ENCODE measurements around the gene SRSF4. TPM values are rescaled to one million over a fixed set of nuclear protein-coding genes. Genes with fewer than 3 reads are reported as not detected.
A peak's percentile ranks its signal among the peaks of the same experiment; 100 is the strongest.

Gene SRSF4
- total and polyA plus RNA-seq, 3 donors from 2014 or later: 63.2 to 81.7 (median 77.1) TPM

DNA sequence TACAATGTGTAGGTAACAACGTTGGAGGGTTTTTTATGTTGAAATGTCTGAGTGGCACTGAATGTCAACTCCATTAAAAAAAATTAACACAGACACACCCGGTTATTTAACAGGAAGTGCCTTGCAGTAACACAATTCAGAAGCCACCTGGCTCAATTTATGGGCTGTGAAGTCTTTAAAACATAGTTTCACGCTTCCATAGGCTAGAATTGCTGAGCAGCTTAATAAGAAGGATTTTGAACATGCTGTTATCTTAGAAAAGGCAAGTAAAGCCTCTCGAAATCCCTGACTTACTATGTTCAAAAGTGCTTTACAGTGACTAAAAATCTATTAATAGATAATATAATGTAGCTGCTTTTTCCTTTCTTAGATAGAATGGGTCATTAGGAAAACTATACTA, 19.7 kb downstream of the SRSF4 start:
- no peak for DNase-seq
- intact Hi-C loops (cut with DNase I; ENCODE audit: low total_unique reads): no loop called here
- 72 to 76% methylated on average over 4 of the region's 4 CpGs for WGBS, 2 donors
- Histone ChIP-seq H3K27ac (peak overlapping the region in 1 of 2 donors; percentile 38), H3K4me1 (peaks cover 18% of the 10 kb centered on the region), H3K27me3 (no peaks in the 10 kb centered on the region), H3K9me3 (no peaks in the 10 kb centered on the region), H3K4me3 (no peak overlapping the region), H3K36me3 (ENCODE audit: low read depth, missing control alignments) (no peaks in the 10 kb centered on the region)
- TF ChIP-seq POLR2A (IDR thresholded peaks at IDR 0.05): no peak
- TF ChIP-seq, protein P1, sequence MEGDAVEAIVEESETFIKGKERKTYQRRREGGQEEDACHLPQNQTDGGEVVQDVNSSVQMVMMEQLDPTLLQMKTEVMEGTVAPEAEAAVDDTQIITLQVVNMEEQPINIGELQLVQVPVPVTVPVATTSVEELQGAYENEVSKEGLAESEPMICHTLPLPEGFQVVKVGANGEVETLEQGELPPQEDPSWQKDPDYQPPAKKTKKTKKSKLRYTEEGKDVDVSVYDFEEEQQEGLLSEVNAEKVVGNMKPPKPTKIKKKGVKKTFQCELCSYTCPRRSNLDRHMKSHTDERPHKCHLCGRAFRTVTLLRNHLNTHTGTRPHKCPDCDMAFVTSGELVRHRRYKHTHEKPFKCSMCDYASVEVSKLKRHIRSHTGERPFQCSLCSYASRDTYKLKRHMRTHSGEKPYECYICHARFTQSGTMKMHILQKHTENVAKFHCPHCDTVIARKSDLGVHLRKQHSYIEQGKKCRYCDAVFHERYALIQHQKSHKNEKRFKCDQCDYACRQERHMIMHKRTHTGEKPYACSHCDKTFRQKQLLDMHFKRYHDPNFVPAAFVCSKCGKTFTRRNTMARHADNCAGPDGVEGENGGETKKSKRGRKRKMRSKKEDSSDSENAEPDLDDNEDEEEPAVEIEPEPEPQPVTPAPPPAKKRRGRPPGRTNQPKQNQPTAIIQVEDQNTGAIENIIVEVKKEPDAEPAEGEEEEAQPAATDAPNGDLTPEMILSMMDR (IDR thresholded peaks at IDR 0.05): no peak

DNA sequence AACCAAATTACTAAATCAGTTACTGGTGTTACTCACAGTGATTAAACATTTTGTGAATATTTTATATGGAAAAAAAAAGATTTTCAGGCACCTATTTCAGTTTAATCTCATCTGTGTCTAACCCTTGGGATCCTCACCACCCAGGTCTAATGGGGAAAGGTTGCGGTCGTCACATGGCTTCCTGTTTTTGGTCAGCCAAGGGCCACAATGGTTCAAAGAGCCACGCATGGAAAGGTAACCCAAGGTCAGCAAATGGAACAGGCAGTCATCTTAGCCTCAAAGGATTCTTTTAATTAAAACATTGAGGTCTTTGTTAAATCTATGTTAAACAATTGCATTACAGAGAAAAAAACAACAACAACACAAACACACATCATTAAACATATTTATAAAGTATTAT, 21.9 kb downstream of the SRSF4 start:
- Histone ChIP-seq H3K4me3 (no peak overlapping the region), H3K4me1 (peaks cover 25% of the 10 kb centered on the region), H3K9me3 (no peaks in the 10 kb centered on the region), H3K36me3 (ENCODE audit: low read depth, missing control alignments) (no peaks in the 10 kb centered on the region), H3K27me3 (no peaks in the 10 kb centered on the region), H3K27ac (no peak overlapping the region)
- no peak for TF ChIP-seq POLR2A (IDR thresholded peaks at IDR 0.05)
- TF ChIP-seq, protein P1 (IDR thresholded peaks at IDR 0.05): no peak
- no peak for DNase-seq
- WGBS, 2 donors: 63 to 73% methylated on average over 3 of the region's 3 CpGs
- intact Hi-C loops (cut with DNase I; ENCODE audit: low total_unique reads): no loop called here

DNA sequence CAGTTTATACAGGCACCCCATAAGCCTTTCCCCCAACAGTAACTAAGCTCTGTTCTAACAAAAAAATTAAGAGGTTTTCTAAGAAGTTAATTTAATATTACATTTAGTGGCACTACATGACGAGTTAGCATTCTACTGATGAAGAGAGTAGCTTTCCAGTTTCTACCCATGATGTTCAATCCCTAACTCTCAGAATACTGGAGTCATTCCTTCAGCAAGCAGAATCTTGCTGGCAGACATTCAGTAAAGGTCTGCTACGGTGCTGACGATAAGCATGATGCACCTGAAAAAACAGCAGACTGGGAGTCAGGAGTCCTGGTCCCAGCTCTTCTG, 24.5 kb downstream of the SRSF4 start:
- Histone ChIP-seq H3K27me3 (no peaks in the 10 kb centered on the region), H3K27ac (peak overlapping the region in 1 of 2 donors; percentile 69), H3K4me1 (peaks cover 25% of the 10 kb centered on the region), H3K36me3 (ENCODE audit: low read depth, missing control alignments) (no peaks in the 10 kb centered on the region), H3K4me3 (no peak overlapping the region), H3K9me3 (no peaks in the 10 kb centered on the region)
- TF ChIP-seq, protein P1 (IDR thresholded peaks at IDR 0.05): no peak
- TF ChIP-seq POLR2A (IDR thresholded peaks at IDR 0.05): no peak
- DNase-seq: no peak
- 52 to 62% methylated on average over 3 of the region's 3 CpGs for WGBS, 2 donors
- intact Hi-C loops (cut with DNase I; ENCODE audit: low total_unique reads): no loop called here

DNA sequence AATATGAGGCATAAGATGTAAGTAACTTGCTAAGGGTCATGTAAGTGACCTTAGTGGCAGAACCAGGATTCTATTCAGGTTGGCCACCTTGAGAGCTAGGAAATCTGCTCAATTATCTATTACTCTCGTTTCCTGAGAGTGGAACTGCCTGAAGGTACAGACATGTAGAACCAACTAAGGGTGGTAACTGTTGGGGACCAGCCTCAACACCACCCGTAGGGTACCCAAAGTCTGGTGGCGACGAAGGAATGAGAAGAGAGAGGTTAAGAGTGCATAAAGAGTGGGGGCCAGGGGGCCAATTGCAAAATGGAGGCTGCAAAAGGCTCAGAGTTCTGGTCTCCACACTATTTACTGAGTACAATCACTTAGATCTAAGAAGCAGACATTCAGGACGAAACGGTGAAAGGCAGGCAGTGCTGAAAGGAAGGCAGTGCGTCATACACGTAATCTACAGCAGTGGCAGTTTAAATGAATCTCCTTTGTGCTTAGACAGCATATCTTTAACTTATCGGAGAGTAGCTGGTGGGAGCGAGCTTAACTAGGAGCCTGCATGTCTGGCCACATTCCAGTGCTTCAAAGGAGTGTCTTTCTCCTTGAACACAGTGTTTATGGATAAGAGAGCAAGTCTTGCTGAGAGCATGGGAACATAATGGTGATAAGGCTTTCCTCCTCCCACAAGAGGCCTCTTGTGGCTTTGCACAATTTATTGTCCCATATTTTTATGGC, 25.0 kb downstream of the SRSF4 start:
- Histone ChIP-seq H3K27ac (peak overlapping the region; percentile 68 to 69), H3K9me3 (no peaks in the 10 kb centered on the region), H3K27me3 (no peaks in the 10 kb centered on the region), H3K4me3 (no peak overlapping the region), H3K4me1 (peaks cover 25% of the 10 kb centered on the region), H3K36me3 (ENCODE audit: low read depth, missing control alignments) (no peaks in the 10 kb centered on the region)
- WGBS, 2 donors: 45 to 48% methylated on average over 10 of the region's 10 CpGs
- TF ChIP-seq, protein P1 (IDR thresholded peaks at IDR 0.05): no peak
- no peak for TF ChIP-seq POLR2A (IDR thresholded peaks at IDR 0.05)
- intact Hi-C loops (cut with DNase I; ENCODE audit: low total_unique reads): no loop called here
- peak; percentile 88 for DNase-seq

All from testis (tissue), 3 donors.